OCI-LY7 (cell line): ENCODE measurements around the gene CAPN9.

Experiments used
- EZH2phosphoT487 ChIP-seq: fragments of 200-600 bp; sonication (generic); IDR thresholded peaks from 2 replicates; pipeline ENCODE4 v1.6.1; 2018; ENCODE audit warnings: low read depth, borderline replicate concordance, mild to moderate bottlenecking, mixed run types, antibody characterized with exemption, low read length, moderate library complexity, mixed read lengths
- TF ChIP-seq, protein P1 (sequence below): fragments of 200-600 bp; sonication (generic); conservative IDR thresholded peaks from 2 replicates; pipeline ENCODE4 v1.5.1; 2014; ENCODE audit warnings: mild to moderate bottlenecking, antibody characterized with exemption, low read length, moderate library complexity, mixed read lengths

DNA sequence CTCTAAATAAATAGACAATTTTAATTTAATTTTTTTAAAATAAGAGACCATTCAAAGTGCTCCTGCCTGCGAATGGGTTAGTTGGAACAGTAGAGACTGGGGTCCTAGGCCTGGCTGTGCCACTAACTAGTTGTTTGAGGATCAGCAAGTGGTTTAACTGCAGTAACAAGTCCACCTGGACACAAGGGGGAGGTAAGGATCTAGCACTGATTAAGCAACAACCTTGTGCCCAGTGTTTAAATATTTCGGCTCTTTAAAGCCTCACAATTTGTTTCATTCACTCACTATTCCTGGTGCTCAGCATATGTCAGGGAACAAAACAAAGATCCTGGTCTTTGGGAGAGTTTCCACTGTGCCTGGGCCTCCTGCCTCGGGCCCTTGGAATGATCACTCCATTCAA, 31.7 kb upstream of the CAPN9 start:
- TF ChIP-seq, protein P1, sequence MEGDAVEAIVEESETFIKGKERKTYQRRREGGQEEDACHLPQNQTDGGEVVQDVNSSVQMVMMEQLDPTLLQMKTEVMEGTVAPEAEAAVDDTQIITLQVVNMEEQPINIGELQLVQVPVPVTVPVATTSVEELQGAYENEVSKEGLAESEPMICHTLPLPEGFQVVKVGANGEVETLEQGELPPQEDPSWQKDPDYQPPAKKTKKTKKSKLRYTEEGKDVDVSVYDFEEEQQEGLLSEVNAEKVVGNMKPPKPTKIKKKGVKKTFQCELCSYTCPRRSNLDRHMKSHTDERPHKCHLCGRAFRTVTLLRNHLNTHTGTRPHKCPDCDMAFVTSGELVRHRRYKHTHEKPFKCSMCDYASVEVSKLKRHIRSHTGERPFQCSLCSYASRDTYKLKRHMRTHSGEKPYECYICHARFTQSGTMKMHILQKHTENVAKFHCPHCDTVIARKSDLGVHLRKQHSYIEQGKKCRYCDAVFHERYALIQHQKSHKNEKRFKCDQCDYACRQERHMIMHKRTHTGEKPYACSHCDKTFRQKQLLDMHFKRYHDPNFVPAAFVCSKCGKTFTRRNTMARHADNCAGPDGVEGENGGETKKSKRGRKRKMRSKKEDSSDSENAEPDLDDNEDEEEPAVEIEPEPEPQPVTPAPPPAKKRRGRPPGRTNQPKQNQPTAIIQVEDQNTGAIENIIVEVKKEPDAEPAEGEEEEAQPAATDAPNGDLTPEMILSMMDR, result no peak
- TF ChIP-seq EZH2phosphoT487, result no peak
